Activated CD4-positive, alpha-beta T cell treated with anti-CD3 and anti-CD28 coated beads, Interleukin-2, Interleukin-4, amounts not matched to agents 100 ng/mL and 50 ng/mL, durations not matched to agents 16 hours and 8 hours (primary cell): ENCODE results near the gene MINDY4.

Experiments used
- DNase-seq: peaks from one replicate; pipeline ENCODE4 v3.0.0-alpha.2; 2020; ENCODE audit warnings: low spot score

Gene MINDY4

GRCh38 chr7:30743371-30744074 lies 27.7 kb upstream of the MINDY4 start:
- no peak for DNase-seq

GRCh38 chr7:30744075-30744417 lies 27.2 kb upstream of the MINDY4 start:
- no peak for DNase-seq

- DNase-seq = no peak
Observed at GRCh38 chr7:30745261-30745941, 25.8 kb upstream of the MINDY4 start.

GRCh38 chr7:30750010-30750409 lies 21.2 kb upstream of the MINDY4 start:
- no peak for DNase-seq

GRCh38 chr7:30750683-30751650 lies 20.2 kb upstream of the MINDY4 start:
- DNase-seq = no peak

- no peak for DNase-seq
Observed at GRCh38 chr7:30751696-30752273, 19.4 kb upstream of the MINDY4 start, which contains the start of gene INMT. TSS of gene INMT (plus strand) at chr7:30752135. CDS start at chr7:30752151, 16 bp downstream.

- DNase-seq = no peak
Observed at GRCh38 chr7:30752484-30752883, 18.7 kb upstream of the MINDY4 start.

- no peak for DNase-seq
Observed at GRCh38 chr7:30752979-30753378, 18.2 kb upstream of the MINDY4 start.

- DNase-seq = no peak
Observed at GRCh38 chr7:30754315-30754877, 16.8 kb upstream of the MINDY4 start.

- DNase-seq = no peak
Observed at GRCh38 chr7:30755384-30756154, 15.6 kb upstream of the MINDY4 start.

GRCh38 chr7:30757342-30757692 lies 13.9 kb upstream of the MINDY4 start:
- no peak for DNase-seq

- no peak for DNase-seq
Observed at GRCh38 chr7:30760514-30761213, 10.6 kb upstream of the MINDY4 start.

- DNase-seq = no peak
Observed at GRCh38 chr7:30761214-30762156, 9.7 kb upstream of the MINDY4 start.

- DNase-seq = no peak
Observed at GRCh38 chr7:30764030-30764975, 6.9 kb upstream of the MINDY4 start.

GRCh38 chr7:30765408-30765807 lies 5.8 kb upstream of the MINDY4 start:
- DNase-seq = no peak

GRCh38 chr7:30770845-30771173 lies 408 bp upstream of the MINDY4 start:
- no peak for DNase-seq

GRCh38 chr7:30771880-30772425 lies 736 bp downstream of the MINDY4 start:
- DNase-seq = peak; percentile 12

- no peak for DNase-seq
Observed at GRCh38 chr7:30772984-30773383, 1.8 kb downstream of the MINDY4 start.
